ENCODE data around the gene PACC1.

Gene PACC1

DNA sequence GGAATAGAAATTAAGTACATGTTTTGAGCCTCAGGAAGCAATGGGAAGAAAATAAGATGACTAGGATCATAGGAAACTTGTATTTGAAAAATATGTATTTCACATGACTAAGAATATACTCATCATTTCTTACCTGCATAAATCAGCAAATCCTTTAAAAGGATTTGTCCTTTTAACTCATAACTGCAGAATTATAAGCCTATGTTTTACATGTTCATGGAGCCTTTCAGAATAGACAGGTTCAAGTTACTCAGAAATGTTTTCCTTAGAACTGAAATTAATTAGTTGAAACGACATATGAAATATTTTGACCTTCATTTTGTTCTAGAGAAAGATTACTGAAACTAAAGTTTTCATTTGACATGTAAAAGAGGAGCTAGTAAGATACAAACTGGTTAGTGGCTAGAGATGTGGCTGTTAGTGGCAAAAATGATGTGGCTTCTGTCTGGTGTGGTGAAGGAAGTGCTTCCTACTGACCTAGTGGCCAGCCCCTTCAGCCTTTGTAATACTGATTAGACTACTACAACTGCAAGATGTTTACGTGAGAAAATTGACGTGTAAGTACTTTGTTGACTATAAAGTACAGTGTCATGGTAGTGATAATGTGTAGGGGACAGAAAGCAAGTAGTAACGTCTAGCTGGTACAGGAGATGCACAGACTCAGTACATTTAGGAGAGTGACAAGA is 54.7 kb downstream of the PACC1 start:
- H3K27me3 ChIP-seq, result no peaks in the 10 kb centered on the region
- DNase-seq, result no peak
- no peak overlapping the region for H3K4me3 ChIP-seq
- H3K9me3 ChIP-seq, result no peaks in the 10 kb centered on the region
- H3K36me3 ChIP-seq, result peaks cover 43 to 77% (median 45%) of the 10 kb centered on the region in 3 donors
- no peaks in the 10 kb centered on the region for H3K4me1 ChIP-seq
- intact Hi-C loops (cut with DNase I; ENCODE audit: low total_unique reads), result no loop called here
- H3K27ac ChIP-seq, result no peak overlapping the region
- TF ChIP-seq, protein P1, sequence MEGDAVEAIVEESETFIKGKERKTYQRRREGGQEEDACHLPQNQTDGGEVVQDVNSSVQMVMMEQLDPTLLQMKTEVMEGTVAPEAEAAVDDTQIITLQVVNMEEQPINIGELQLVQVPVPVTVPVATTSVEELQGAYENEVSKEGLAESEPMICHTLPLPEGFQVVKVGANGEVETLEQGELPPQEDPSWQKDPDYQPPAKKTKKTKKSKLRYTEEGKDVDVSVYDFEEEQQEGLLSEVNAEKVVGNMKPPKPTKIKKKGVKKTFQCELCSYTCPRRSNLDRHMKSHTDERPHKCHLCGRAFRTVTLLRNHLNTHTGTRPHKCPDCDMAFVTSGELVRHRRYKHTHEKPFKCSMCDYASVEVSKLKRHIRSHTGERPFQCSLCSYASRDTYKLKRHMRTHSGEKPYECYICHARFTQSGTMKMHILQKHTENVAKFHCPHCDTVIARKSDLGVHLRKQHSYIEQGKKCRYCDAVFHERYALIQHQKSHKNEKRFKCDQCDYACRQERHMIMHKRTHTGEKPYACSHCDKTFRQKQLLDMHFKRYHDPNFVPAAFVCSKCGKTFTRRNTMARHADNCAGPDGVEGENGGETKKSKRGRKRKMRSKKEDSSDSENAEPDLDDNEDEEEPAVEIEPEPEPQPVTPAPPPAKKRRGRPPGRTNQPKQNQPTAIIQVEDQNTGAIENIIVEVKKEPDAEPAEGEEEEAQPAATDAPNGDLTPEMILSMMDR (IDR thresholded peaks at IDR 0.05), result no peak

DNA sequence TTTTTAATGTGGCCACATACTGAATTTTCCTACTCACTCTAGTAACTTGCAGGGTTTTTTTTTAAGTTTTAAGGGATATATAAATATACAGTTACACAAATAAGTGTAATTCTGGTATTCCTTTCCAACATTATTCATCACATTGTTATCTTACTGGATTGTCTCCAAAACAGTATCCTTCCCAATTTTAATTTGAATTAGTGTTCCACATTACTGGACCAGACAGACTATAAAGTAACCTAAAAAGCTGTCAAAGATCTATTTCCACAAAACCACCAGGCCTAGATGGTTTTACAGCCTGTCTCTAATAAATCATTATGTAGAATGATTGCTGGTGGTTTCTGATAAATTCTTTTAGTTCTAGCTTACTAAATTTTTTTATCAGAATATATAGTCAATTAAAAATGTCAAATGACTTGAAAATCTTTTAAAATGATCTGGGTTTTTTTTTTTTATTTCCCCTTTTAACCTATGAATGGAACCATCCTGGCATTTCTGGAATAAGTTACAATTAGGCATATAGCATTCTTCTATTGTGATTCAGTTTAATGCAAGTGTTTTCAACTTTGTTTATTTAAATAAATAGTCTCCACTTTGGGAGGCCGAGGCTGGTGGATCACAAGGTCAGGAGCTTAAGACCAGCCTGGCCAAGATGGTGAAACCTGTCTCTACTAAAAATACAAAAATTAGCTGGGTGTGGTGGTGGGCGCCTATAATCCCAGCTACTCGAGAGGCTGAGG is 59.3 kb downstream of the PACC1 start:
- H3K27me3 ChIP-seq, result no peaks in the 10 kb centered on the region
- H3K4me3 ChIP-seq, result no peak overlapping the region
- DNase-seq, result no peak
- H3K36me3 ChIP-seq, result peaks cover 50 to 66% (median 65%) of the 10 kb centered on the region in 3 donors
- H3K4me1 ChIP-seq, result no peaks in the 10 kb centered on the region
- no peak overlapping the region for H3K27ac ChIP-seq
- intact Hi-C loops (cut with DNase I; ENCODE audit: low total_unique reads), result no loop called here
- H3K9me3 ChIP-seq, result no peaks in the 10 kb centered on the region
- TF ChIP-seq, protein P1 (IDR thresholded peaks at IDR 0.05), result no peak

DNA sequence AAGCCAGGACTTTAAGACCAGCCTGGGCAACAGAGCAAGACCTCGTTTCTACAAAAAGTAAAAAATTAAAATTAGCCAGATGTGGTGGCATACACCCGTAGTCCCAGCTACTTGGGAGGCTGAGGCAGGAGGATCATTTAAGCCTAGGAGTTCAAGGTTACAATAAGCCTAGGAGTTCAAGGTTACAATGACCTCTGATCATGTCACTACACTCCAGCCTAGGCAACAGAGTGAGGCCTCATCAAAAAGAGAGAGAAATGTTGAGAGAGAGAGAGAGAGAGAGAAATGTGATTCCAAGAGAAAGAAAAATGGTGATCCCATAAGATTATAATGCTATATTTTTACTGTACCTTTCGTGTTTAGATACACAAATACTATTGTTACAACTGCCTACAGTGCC is 60.2 kb downstream of the PACC1 start:
- DNase-seq, result no peak
- no peak overlapping the region for H3K27ac ChIP-seq
- H3K4me1 ChIP-seq, result no peaks in the 10 kb centered on the region
- H3K27me3 ChIP-seq, result no peaks in the 10 kb centered on the region
- intact Hi-C loops (cut with DNase I; ENCODE audit: low total_unique reads), result no loop called here
- TF ChIP-seq, protein P1 (IDR thresholded peaks at IDR 0.05), result no peak
- H3K9me3 ChIP-seq, result no peaks in the 10 kb centered on the region
- H3K36me3 ChIP-seq, result peaks cover 55 to 60% (median 56%) of the 10 kb centered on the region in 3 donors
- H3K4me3 ChIP-seq, result no peak overlapping the region

DNA sequence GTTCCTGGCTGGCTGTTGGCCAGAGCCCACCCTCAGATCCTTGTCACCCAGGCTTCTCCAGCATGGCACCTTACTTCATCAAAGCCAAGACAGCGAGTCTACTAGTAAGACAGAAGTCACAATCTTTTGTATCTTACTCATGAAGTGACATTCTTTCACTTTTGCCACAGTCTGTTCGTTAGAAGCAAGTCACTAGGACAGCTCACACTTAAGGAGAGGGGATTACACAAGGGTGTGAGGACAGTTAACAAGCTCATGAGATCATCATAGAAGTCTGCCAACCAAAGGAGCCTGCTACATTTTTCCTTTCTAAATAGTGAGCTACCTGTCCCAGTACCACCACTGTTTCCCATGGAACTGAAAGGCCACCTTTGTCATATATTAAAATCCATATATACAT is 61.5 kb downstream of the PACC1 start:
- no peak for DNase-seq
- H3K4me3 ChIP-seq, result no peak overlapping the region
- no peaks in the 10 kb centered on the region for H3K27me3 ChIP-seq
- H3K9me3 ChIP-seq, result no peaks in the 10 kb centered on the region
- H3K27ac ChIP-seq, result no peak overlapping the region
- H3K4me1 ChIP-seq, result no peaks in the 10 kb centered on the region
- peaks cover 51 to 56% (median 55%) of the 10 kb centered on the region in 3 donors for H3K36me3 ChIP-seq
- intact Hi-C loops (cut with DNase I; ENCODE audit: low total_unique reads), result no loop called here
- TF ChIP-seq, protein P1 (IDR thresholded peaks at IDR 0.05), result no peak

DNA sequence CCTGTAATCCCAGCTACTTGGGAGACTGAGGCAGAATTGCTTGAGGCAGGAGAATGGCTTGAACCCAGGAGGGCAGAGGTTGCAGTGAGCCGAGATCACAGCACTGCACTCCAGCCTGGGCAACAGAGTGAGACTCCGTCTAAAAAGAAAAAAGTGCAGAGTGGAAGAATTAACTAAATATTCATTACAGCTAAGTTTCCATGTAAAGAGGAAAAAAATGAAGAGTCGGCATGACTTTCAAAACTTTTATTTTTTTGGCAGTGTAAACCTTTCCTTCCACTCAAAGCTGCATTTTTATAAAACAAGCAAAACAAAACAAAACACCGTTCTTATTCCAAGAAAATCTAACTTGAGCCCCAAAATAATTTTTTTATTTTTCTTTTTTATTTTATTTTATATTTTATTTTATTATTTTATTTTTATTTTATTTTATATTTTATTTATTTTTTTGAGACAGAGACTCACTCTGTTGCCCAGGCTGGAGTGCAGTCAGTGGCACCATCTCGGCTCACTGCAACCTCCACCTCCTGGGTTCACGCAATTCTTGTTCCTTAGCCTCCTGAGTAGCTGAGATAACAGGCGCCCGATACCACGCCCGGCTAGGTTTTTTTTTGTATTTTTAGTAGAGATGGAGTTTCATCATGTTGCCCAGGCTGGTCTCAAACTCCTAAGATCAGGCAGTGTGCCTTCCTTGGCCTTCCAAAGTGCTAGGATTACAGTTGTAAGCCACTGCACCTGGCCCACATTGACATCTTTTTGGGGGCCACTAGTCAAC is 62.9 kb downstream of the PACC1 start:
- no peak overlapping the region for H3K4me3 ChIP-seq
- no peaks in the 10 kb centered on the region for H3K4me1 ChIP-seq
- DNase-seq, result no peak
- H3K9me3 ChIP-seq, result no peaks in the 10 kb centered on the region
- H3K27me3 ChIP-seq, result no peaks in the 10 kb centered on the region
- H3K36me3 ChIP-seq, result peaks cover 45 to 57% (median 51%) of the 10 kb centered on the region in 3 donors
- intact Hi-C loops (cut with DNase I; ENCODE audit: low total_unique reads), result no loop called here
- TF ChIP-seq, protein P1 (IDR thresholded peaks at IDR 0.05), result no peak
- H3K27ac ChIP-seq, result no peak overlapping the region

Data from tibial artery (tissue), 4 donors.